Panc1 (cell line): ENCODE results near the gene OSBPL9. TPM values are rescaled to one million over a fixed set of nuclear protein-coding genes. Genes with fewer than 3 reads are reported as not detected.

Experiments
- ATAC-seq: fragments of 200-7000 bp; cut with Tn5 transposase; 2 replicates; pipeline ENCODE4 v1.9.1; 2020; ENCODE audit warnings: mild to moderate bottlenecking, moderate library complexity
- BruUV-seq: library from RNA; stranded (reverse); fragments of 400-500 nt; replicated peaks from 2 replicates; lab custom pipeline; 2021; lab: Mats Ljungman, UMichigan
- CTCF ChIA-PET: fragments of 300-600 bp; sonication (Branson Sonifier 250); formaldehyde crosslinking; loops from one replicate; lab custom pipeline; 2022; ENCODE audit warnings: antibody characterized with exemption; lab: Charles Lee
- POLR2A ChIA-PET: fragments of 300-600 bp; sonication (Branson Sonifier 250); formaldehyde crosslinking; loops from one replicate; lab custom pipeline; 2022; ENCODE audit warnings: antibody characterized with exemption; lab: Charles Lee
- DNase-seq: peaks from one replicate; pipeline ENCODE4 v3.0.0-alpha.2; 2010; ENCODE audit warnings: low read depth, low spot score
- H3K27ac ChIP-seq: 2 replicates; pipeline ENCODE4 v1.5.1; 2011; ENCODE audit warnings: mild to moderate bottlenecking, low read length, inconsistent platforms
- H3K27me3 ChIP-seq: fragments of 200-500 bp; sonication (Bioruptor generic); 2 replicates; pipeline ENCODE4 v1.6.0; 2014; ENCODE audit warnings: low read length, inconsistent platforms; ENCODE audit not compliant: control insufficient read depth, insufficient read depth
- H3K36me3 ChIP-seq: fragments of 200-500 bp; sonication (Bioruptor generic); 2 replicates; pipeline ENCODE4 v1.5.1; 2014; ENCODE audit warnings: inconsistent platforms, mild to moderate bottlenecking, low read length, moderate library complexity; ENCODE audit not compliant: control insufficient read depth, insufficient read depth
- H3K4me1 ChIP-seq: 2 replicates; pipeline ENCODE4 v1.5.1; 2011; ENCODE audit warnings: inconsistent platforms, mild to moderate bottlenecking, low read length, moderate library complexity; ENCODE audit not compliant: control insufficient read depth, insufficient read depth
- H3K4me3 ChIP-seq, 2 experiments: 2 replicates each; pipeline ENCODE4 v1.5.1; 2011 to 2012; ENCODE audit warnings: low read depth in 2 of 2, low read length in 2 of 2, mild to moderate bottlenecking in 2 of 2, inconsistent platforms in 1 of 2, moderate library complexity in 1 of 2
- H3K9me3 ChIP-seq: fragments of 200-500 bp; sonication (Bioruptor generic); 2 replicates; pipeline ENCODE4 v1.5.1; 2014; ENCODE audit warnings: low read depth, mild to moderate bottlenecking, inconsistent platforms, low read length, moderate library complexity; ENCODE audit not compliant: control insufficient read depth, insufficient read depth
- POLR2AphosphoS5 ChIP-seq: IDR thresholded peaks from 2 replicates; pipeline ENCODE4 v1.6.1; 2012; ENCODE audit warnings: mild to moderate bottlenecking, low read depth, low read length, moderate library complexity
- SIN3A ChIP-seq: IDR thresholded peaks from 2 replicates; pipeline ENCODE4 v1.6.1; 2012; ENCODE audit warnings: low read depth, mild to moderate bottlenecking, low read length, moderate library complexity, borderline replicate concordance; ENCODE audit not compliant: insufficient read depth
- TCF7L2 ChIP-seq: IDR thresholded peaks from 2 replicates; pipeline ENCODE4 v1.6.1; 2011; ENCODE audit warnings: mild to moderate bottlenecking, low read depth, low read length, inconsistent platforms
- in situ Hi-C: cut with HindIII; loops from 2 replicates; pipeline ENCODE4 v1.10.0; 2016; ENCODE audit warnings: low sequenced_read_pairs, low pct_unique_long_range_greater_than_20kb
- intact Hi-C: fragments of 100-400 bp; cut with micrococcal nuclease; formaldehyde crosslinking; loops from one replicate; pipeline ENCODE4 v1.10.0; 2022; ENCODE audit not compliant: unreplicated experiment
- total RNA-seq: library from RNA; stranded (reverse); gene quantifications from one replicate; pipeline ENCODE4 v1.2.1, GENCODE V29; 2021; ENCODE audit not compliant: unreplicated experiment
- TF ChIP-seq, protein P1 (sequence below): fragments of 450-650 bp; IDR thresholded peaks from 2 replicates; pipeline ENCODE4 v1.5.1; 2017; ENCODE audit warnings: mild to moderate bottlenecking
- TF ChIP-seq, protein P2 (sequence below), 2 experiments: IDR thresholded peaks; 2 replicates each; pipeline ENCODE4 v1.6.1; 2011 to 2012; ENCODE audit warnings: low read depth in 2 of 2, control low read depth in 1 of 2, low read length in 1 of 2, mild to moderate bottlenecking in 1 of 2, moderate library complexity in 1 of 2; ENCODE audit not compliant: insufficient read depth in 1 of 2

The OSBPL9 gene
- total RNA-seq, 1 experiment from 2014 or later: 85.5 TPM

DNA sequence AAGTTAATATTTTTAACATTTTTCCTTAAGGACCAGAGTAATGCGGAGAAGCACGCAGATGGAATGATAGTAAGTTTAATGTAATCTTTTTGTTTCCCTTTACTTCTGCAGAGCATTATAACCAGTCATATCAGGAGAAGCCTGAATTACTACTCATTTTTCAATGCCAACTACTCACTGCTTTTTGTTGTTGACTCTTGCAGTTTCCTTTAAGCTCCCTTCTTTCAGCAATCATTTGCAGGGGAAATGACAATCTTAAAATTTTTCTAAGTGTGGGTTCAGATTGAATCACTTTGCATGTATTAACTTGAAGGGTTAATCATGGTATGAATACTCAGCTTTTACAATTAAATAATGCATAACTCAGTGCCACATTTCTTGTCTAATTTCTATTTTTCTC lies 139.4 kb downstream of the OSBPL9 start:
- ChIA-PET POLR2A (no interaction called here), CTCF (no interaction called here)
- Histone ChIP-seq H3K36me3 (0 out of 2 replicates have a peak, but pooled peaks cover 2% of the 10 kb centered on the region), H3K4me1 (no peaks in the 10 kb centered on the region), H3K9me3 (0 out of 2 replicates have a peak, but pooled peaks cover 4% of the 10 kb centered on the region), H3K27me3 (no peaks in the 10 kb centered on the region), H3K27ac (no peak overlapping the region), H3K4me3 (no peak overlapping the region)
- no TSS peak for BruUV-seq
- DNase-seq (no peak), ATAC-seq (no peak)
- intact Hi-C loops (no loop called here), in situ Hi-C loops (no loop called here)
- no peak for TF ChIP-seq SIN3A
- TF ChIP-seq, protein P1, sequence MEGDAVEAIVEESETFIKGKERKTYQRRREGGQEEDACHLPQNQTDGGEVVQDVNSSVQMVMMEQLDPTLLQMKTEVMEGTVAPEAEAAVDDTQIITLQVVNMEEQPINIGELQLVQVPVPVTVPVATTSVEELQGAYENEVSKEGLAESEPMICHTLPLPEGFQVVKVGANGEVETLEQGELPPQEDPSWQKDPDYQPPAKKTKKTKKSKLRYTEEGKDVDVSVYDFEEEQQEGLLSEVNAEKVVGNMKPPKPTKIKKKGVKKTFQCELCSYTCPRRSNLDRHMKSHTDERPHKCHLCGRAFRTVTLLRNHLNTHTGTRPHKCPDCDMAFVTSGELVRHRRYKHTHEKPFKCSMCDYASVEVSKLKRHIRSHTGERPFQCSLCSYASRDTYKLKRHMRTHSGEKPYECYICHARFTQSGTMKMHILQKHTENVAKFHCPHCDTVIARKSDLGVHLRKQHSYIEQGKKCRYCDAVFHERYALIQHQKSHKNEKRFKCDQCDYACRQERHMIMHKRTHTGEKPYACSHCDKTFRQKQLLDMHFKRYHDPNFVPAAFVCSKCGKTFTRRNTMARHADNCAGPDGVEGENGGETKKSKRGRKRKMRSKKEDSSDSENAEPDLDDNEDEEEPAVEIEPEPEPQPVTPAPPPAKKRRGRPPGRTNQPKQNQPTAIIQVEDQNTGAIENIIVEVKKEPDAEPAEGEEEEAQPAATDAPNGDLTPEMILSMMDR: no peak
- TF ChIP-seq POLR2AphosphoS5: no peak
- TF ChIP-seq TCF7L2: no peak
- TF ChIP-seq, protein P2, sequence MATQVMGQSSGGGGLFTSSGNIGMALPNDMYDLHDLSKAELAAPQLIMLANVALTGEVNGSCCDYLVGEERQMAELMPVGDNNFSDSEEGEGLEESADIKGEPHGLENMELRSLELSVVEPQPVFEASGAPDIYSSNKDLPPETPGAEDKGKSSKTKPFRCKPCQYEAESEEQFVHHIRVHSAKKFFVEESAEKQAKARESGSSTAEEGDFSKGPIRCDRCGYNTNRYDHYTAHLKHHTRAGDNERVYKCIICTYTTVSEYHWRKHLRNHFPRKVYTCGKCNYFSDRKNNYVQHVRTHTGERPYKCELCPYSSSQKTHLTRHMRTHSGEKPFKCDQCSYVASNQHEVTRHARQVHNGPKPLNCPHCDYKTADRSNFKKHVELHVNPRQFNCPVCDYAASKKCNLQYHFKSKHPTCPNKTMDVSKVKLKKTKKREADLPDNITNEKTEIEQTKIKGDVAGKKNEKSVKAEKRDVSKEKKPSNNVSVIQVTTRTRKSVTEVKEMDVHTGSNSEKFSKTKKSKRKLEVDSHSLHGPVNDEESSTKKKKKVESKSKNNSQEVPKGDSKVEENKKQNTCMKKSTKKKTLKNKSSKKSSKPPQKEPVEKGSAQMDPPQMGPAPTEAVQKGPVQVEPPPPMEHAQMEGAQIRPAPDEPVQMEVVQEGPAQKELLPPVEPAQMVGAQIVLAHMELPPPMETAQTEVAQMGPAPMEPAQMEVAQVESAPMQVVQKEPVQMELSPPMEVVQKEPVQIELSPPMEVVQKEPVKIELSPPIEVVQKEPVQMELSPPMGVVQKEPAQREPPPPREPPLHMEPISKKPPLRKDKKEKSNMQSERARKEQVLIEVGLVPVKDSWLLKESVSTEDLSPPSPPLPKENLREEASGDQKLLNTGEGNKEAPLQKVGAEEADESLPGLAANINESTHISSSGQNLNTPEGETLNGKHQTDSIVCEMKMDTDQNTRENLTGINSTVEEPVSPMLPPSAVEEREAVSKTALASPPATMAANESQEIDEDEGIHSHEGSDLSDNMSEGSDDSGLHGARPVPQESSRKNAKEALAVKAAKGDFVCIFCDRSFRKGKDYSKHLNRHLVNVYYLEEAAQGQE (IDR thresholded peaks at IDR 0.05; ENCODE audit: insufficient read depth in 1 of 2, low read depth in 2 of 2, low read length in 1 of 2): no peak

DNA sequence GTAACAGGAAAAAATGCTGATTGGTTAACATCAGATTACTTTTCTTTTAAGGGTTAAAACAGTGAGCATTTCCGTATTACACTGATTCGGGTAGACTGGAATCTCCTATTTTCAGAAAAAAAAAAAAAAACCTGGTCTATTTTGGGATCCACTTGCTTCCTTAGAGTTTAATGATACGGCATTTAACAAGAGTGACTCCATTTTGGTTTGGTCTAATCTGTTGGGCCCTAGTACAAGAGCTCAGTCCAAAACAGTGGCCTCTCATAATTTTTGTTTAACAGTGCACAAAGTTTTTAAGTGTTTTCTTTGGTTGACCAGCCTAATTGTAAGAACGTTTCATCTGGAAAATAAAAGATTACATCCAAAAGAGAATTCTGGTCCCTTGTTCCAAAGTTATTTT lies 141.4 kb downstream of the OSBPL9 start:
- Histone ChIP-seq H3K9me3 (no peaks in the 10 kb centered on the region), H3K4me1 (no peaks in the 10 kb centered on the region), H3K4me3 (no peak overlapping the region), H3K27ac (no peak overlapping the region), H3K27me3 (no peaks in the 10 kb centered on the region), H3K36me3 (0 out of 2 replicates have a peak, but pooled peaks cover 2% of the 10 kb centered on the region)
- ChIA-PET POLR2A (no interaction called here), CTCF (no interaction called here)
- in situ Hi-C loops (no loop called here), intact Hi-C loops (no loop called here)
- DNase-seq (no peak), ATAC-seq (no peak)
- TF ChIP-seq, protein P2 (IDR thresholded peaks at IDR 0.05; ENCODE audit: insufficient read depth in 1 of 2, low read depth in 2 of 2, low read length in 1 of 2): no peak
- TF ChIP-seq SIN3A (no peak), POLR2AphosphoS5 (no peak), TCF7L2 (no peak)
- TF ChIP-seq, protein P1: no peak
- no TSS peak for BruUV-seq
